Fibroblast of lung (primary cell): ENCODE measurements around the gene UBE2V1.

Source experiments
- EZH2 ChIP-seq: IDR thresholded peaks from 2 replicates; pipeline ENCODE4 v1.5.1; 2012; ENCODE audit warnings: low read length, control low read depth, mild to moderate bottlenecking; ENCODE audit errors: missing control alignments
- TF ChIP-seq, protein P1 (sequence below), 2 donors: IDR thresholded peaks in 1 of 2; conservative IDR thresholded peaks in 1 of 2; 1 replicate in 1 of 2; 2 replicates in 1 of 2; pipeline ENCODE4 v1.5.1; 2011 to 2012; ENCODE audit warnings: low read length in 2 of 2, control low read depth in 1 of 2, inconsistent platforms in 1 of 2, low read depth in 1 of 2, mild to moderate bottlenecking in 1 of 2

GRCh38 chr20:50097843-50098242 is 15.1 kb downstream of the UBE2V1 start:
- TF ChIP-seq, protein P1, sequence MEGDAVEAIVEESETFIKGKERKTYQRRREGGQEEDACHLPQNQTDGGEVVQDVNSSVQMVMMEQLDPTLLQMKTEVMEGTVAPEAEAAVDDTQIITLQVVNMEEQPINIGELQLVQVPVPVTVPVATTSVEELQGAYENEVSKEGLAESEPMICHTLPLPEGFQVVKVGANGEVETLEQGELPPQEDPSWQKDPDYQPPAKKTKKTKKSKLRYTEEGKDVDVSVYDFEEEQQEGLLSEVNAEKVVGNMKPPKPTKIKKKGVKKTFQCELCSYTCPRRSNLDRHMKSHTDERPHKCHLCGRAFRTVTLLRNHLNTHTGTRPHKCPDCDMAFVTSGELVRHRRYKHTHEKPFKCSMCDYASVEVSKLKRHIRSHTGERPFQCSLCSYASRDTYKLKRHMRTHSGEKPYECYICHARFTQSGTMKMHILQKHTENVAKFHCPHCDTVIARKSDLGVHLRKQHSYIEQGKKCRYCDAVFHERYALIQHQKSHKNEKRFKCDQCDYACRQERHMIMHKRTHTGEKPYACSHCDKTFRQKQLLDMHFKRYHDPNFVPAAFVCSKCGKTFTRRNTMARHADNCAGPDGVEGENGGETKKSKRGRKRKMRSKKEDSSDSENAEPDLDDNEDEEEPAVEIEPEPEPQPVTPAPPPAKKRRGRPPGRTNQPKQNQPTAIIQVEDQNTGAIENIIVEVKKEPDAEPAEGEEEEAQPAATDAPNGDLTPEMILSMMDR (conservative IDR thresholded peaks at IDR 0.05 in 1 of 2, IDR thresholded peaks at IDR 0.05 in 1 of 2; ENCODE audit: low read depth in 1 of 2, low read length in 2 of 2) = no peak
- TF ChIP-seq EZH2 = no peak
